ENCODE measurements around the gene ZNF799.

ZNF799 gene

DNA sequence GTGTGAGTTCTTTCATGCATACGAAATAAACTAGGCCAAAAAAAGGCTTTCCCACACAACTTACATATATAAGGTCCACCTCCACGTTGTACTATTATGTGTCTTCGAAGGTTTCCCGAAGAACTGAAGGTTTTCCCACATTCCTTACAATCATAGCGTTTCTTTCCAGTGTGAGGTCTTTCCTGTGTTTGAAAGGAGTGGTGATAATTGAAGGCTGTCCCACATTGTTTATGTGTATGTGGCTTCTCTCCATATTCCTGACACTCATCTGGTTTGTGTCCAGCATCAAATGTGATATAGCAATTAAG, 50.2 kb downstream of the ZNF799 start:
- Histone ChIP-seq H3K4me1 (no peaks in the 10 kb centered on the region), H3K9me3 (peaks cover 8% of the 10 kb centered on the region; the same call in 1 of the 2 replicates)
- no peak for DNase-seq

DNA sequence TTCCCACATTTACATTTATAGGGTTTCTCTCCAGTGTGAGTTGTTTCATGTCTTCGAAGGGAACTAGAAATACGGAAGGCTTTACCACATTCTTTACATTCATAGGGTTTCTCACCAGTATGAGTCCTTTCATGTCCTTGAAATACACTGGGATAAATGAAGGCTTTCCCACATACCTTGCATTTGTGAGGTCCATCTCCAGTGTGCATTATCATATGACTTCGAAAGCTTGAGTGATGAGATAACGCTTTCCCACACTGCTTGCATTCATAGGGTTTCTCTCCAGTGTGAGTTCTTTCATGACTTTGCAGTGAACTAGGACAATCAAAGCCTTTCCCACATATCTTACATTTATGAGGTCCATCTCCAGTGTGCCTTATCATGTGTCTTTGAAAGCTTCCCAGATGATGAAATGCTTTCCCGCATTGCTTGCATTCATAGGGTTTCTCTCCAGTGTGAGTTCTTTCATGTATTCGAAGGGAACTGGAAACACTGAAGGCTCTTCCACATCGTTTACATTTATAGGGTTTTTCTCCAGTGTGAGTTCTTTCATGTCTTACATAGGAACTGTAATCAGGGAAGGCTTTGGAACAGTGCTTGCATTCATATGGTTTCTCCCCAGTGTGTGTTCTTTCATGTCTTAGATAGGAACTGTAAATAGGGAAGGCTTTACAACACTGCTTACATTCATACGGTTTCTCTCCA, 50.7 kb downstream of the ZNF799 start:
- DNase-seq = no peak
- no peak overlapping the region for H3K4me3 ChIP-seq (ENCODE audit: low read depth, low read length)
- no peaks in the 10 kb centered on the region for H3K36me3 ChIP-seq
- H3K9me3 ChIP-seq = peaks cover 8% of the 10 kb centered on the region; the same call in 1 of the 2 replicates
- TF ChIP-seq, protein P1, sequence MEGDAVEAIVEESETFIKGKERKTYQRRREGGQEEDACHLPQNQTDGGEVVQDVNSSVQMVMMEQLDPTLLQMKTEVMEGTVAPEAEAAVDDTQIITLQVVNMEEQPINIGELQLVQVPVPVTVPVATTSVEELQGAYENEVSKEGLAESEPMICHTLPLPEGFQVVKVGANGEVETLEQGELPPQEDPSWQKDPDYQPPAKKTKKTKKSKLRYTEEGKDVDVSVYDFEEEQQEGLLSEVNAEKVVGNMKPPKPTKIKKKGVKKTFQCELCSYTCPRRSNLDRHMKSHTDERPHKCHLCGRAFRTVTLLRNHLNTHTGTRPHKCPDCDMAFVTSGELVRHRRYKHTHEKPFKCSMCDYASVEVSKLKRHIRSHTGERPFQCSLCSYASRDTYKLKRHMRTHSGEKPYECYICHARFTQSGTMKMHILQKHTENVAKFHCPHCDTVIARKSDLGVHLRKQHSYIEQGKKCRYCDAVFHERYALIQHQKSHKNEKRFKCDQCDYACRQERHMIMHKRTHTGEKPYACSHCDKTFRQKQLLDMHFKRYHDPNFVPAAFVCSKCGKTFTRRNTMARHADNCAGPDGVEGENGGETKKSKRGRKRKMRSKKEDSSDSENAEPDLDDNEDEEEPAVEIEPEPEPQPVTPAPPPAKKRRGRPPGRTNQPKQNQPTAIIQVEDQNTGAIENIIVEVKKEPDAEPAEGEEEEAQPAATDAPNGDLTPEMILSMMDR (IDR thresholded peaks at IDR 0.05; ENCODE audit: low read depth, low read length) = no peak
- no peaks in the 10 kb centered on the region for H3K27me3 ChIP-seq
- no peaks in the 10 kb centered on the region for H3K4me1 ChIP-seq

More for the DNA sequence above, 50.2 kb downstream of the ZNF799 start:
- Histone ChIP-seq H3K4me3 (ENCODE audit: low read depth, low read length) (no peak overlapping the region), H3K27me3 (no peaks in the 10 kb centered on the region), H3K36me3 (no peaks in the 10 kb centered on the region)
- TF ChIP-seq, protein P1 (IDR thresholded peaks at IDR 0.05; ENCODE audit: low read depth, low read length) = no peak

DNA sequence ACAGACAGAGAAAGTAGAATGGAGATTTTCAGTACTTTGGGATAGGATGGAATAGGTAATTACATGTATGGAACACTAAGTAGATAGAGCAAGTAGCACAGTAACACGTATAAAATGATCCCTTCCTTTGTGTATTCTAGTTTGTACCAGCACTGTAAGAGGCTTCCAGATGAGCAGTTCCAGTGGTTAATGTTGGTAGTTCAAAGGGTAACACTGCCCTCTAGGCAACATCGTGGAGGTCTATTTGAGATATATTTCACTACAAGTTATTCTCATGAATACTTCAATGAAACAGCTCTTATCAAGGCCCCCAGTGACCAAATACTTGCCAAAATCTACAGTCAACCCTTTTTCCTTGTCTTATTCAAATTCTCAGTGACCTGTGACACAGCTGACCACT, 54.2 kb downstream of the ZNF799 start:
- Histone ChIP-seq H3K27me3 (no peaks in the 10 kb centered on the region), H3K9me3 (peaks cover 3% of the 10 kb centered on the region; the same call in 1 of the 2 replicates), H3K4me3 (ENCODE audit: low read depth, low read length) (no peak overlapping the region), H3K4me1 (no peaks in the 10 kb centered on the region), H3K36me3 (no peaks in the 10 kb centered on the region)
- DNase-seq = no peak
- TF ChIP-seq, protein P1 (IDR thresholded peaks at IDR 0.05; ENCODE audit: low read depth, low read length) = peak; percentile 33

DNA sequence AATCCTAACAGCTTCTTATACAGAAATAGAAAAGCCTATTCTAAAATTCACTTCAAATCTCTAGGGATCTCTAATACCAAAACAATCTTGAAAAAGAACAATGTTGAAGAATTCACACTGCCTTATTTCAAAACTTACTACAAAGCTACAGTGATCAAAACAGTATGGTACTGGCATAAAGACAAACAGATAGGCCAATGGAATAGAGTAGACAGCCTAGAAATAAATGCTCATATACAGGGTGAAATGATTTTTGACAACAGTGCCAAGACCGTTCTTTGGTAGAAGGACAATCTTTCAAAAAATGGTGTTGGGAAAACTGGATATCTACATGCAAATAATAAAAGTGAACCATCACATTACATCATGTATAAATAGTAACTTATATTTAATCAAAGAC, 55.9 kb downstream of the ZNF799 start:
- TF ChIP-seq, protein P1 (IDR thresholded peaks at IDR 0.05; ENCODE audit: low read depth, low read length) = no peak
- Histone ChIP-seq H3K4me1 (no peaks in the 10 kb centered on the region), H3K36me3 (no peaks in the 10 kb centered on the region), H3K9me3 (no peaks in the 10 kb centered on the region; the same call in 1 of the 2 replicates), H3K27me3 (no peaks in the 10 kb centered on the region), H3K4me3 (ENCODE audit: low read depth, low read length) (no peak overlapping the region)
- DNase-seq = no peak

Measured in BE2C (cell line).